ENCODE results near the gene AK2.
"Not testable (repeated sequence)": the region's sequence is repeated elsewhere in the genome, so short reads cannot be mapped to it uniquely, and the experiment has no call there.

The AK2 gene

GRCh38 chr1:33055210-33056008 lies 18.7 kb upstream of the AK2 start:
- H3K4me3 ChIP-seq (ENCODE audit: low read depth, low read length): no peak overlapping the region

- H3K4me3 ChIP-seq (ENCODE audit: low read depth, low read length): no peak overlapping the region
Observed at GRCh38 chr1:33050221-33051076, 13.8 kb upstream of the AK2 start.

GRCh38 chr1:33049371-33049770 lies 12.7 kb upstream of the AK2 start:
- H3K4me3 ChIP-seq (ENCODE audit: low read depth, low read length): no peak overlapping the region

GRCh38 chr1:33048426-33048825 lies 11.7 kb upstream of the AK2 start:
- H3K4me3 ChIP-seq (ENCODE audit: low read depth, low read length): no peak overlapping the region

- H3K4me3 ChIP-seq (ENCODE audit: low read depth, low read length): no peak overlapping the region
Observed at GRCh38 chr1:33047839-33048305, 11.2 kb upstream of the AK2 start.

- H3K4me3 ChIP-seq (ENCODE audit: low read depth, low read length): no peak overlapping the region
Observed at GRCh38 chr1:33047290-33047689, 10.6 kb upstream of the AK2 start.

- not testable (repeated sequence) for H3K4me3 ChIP-seq (ENCODE audit: low read depth, low read length)
Observed at GRCh38 chr1:33046234-33046633, 9.6 kb upstream of the AK2 start.

- no peak overlapping the region for H3K4me3 ChIP-seq (ENCODE audit: low read depth, low read length)
Observed at GRCh38 chr1:33045814-33046213, 9.1 kb upstream of the AK2 start.

GRCh38 chr1:33045246-33045645 lies 8.6 kb upstream of the AK2 start:
- H3K4me3 ChIP-seq (ENCODE audit: low read depth, low read length): no peak overlapping the region

GRCh38 chr1:33043267-33044092 lies 6.8 kb upstream of the AK2 start:
- H3K4me3 ChIP-seq (ENCODE audit: low read depth, low read length): no peak overlapping the region

- no peak overlapping the region for H3K4me3 ChIP-seq (ENCODE audit: low read depth, low read length)
Observed at GRCh38 chr1:33042831-33043230, 6.1 kb upstream of the AK2 start.

- no peak overlapping the region for H3K4me3 ChIP-seq (ENCODE audit: low read depth, low read length)
Observed at GRCh38 chr1:33041026-33041425, 4.3 kb upstream of the AK2 start.

- no peak overlapping the region for H3K4me3 ChIP-seq (ENCODE audit: low read depth, low read length)
Observed at GRCh38 chr1:33039840-33040239, 3.2 kb upstream of the AK2 start.

GRCh38 chr1:33036051-33036525 lies 595 bp downstream of the AK2 start:
- H3K4me3 ChIP-seq (ENCODE audit: low read depth, low read length): peak overlapping the region; percentile 79

- no peak overlapping the region for H3K4me3 ChIP-seq (ENCODE audit: low read depth, low read length)
Observed at GRCh38 chr1:33032126-33032869, 4.4 kb downstream of the AK2 start.

- no peak overlapping the region for H3K4me3 ChIP-seq (ENCODE audit: low read depth, low read length)
Observed at GRCh38 chr1:33031506-33031905, 5.2 kb downstream of the AK2 start.

- no peak overlapping the region for H3K4me3 ChIP-seq (ENCODE audit: low read depth, low read length)
Observed at GRCh38 chr1:33030575-33030974, 6.1 kb downstream of the AK2 start.

- H3K4me3 ChIP-seq (ENCODE audit: low read depth, low read length): no peak overlapping the region
Observed at GRCh38 chr1:33029921-33030320, 6.8 kb downstream of the AK2 start.

- H3K4me3 ChIP-seq (ENCODE audit: low read depth, low read length): no peak overlapping the region
Observed at GRCh38 chr1:33029209-33029608, 7.5 kb downstream of the AK2 start.

GRCh38 chr1:33025761-33026160 lies 10.9 kb downstream of the AK2 start:
- H3K4me3 ChIP-seq (ENCODE audit: low read depth, low read length): no peak overlapping the region
